Measurements from ENCODE around the gene AFG1L. TPM values are rescaled to one million over a fixed set of nuclear protein-coding genes. Genes with fewer than 3 reads are reported as not detected.

AFG1L gene
- polyA plus RNA-seq, 1 donor = 8.9 TPM

Other genes starting within 250 kb of the AFG1L start
- 32.9 TPM for gene OSTM1, start 220.3 kb upstream of the AFG1L start, polyA plus RNA-seq (ENCODE audit: insufficient read length)
- not detected for gene NR2E1, start 129.0 kb upstream of the AFG1L start, polyA plus RNA-seq (ENCODE audit: insufficient read length)
- gene SNX3, start 34.0 kb upstream of the AFG1L start, polyA plus RNA-seq (ENCODE audit: insufficient read length) = 203 TPM